H1 (cell line): ENCODE data around the gene PARP15. TPM values are rescaled to one million over a fixed set of nuclear protein-coding genes. Genes with fewer than 3 reads are reported as not detected.

Experiments
- CBX8 ChIP-seq: fragments of 300-800, 300-1000 bp; sonication (generic); IDR thresholded peaks from 2 replicates; pipeline ENCODE4 v1.7.1; 2016; ENCODE audit warnings: low read depth, low read length, borderline replicate concordance
- CREB1 ChIP-seq: IDR thresholded peaks from 2 replicates; pipeline ENCODE4 v1.6.1; 2012; ENCODE audit warnings: inconsistent platforms
- GABPA ChIP-seq: IDR thresholded peaks from 2 replicates; pipeline ENCODE4 v1.6.1; 2011; ENCODE audit warnings: mild to moderate bottlenecking, low read length, moderate library complexity, borderline replicate concordance; ENCODE audit not compliant: insufficient read depth
- HDAC6 ChIP-seq: IDR thresholded peaks from one replicate; pipeline ENCODE4 v1.7.1; 2012; ENCODE audit warnings: low read depth, mild to moderate bottlenecking, inconsistent platforms, low read length, moderate library complexity
- KDM1A ChIP-seq: fragments of 200-600, 300-600 bp; sonication (generic); IDR thresholded peaks from 2 replicates; pipeline ENCODE4 v1.7.1; 2016; ENCODE audit warnings: mild to moderate bottlenecking, low read length, borderline replicate concordance
- NANOG ChIP-seq: IDR thresholded peaks from 2 replicates; pipeline ENCODE4 v1.6.1; 2011; ENCODE audit warnings: low read length, low read depth, mild to moderate bottlenecking, inconsistent platforms; ENCODE audit not compliant: insufficient read depth, poor library complexity, severe bottlenecking
- SIX5 ChIP-seq: IDR thresholded peaks from 2 replicates; pipeline ENCODE4 v1.6.1; 2011; ENCODE audit warnings: mild to moderate bottlenecking, low read depth, low read length
- SP1 ChIP-seq: IDR thresholded peaks from 2 replicates; pipeline ENCODE4 v1.6.1; 2011; ENCODE audit warnings: low read depth, low read length
- TAF1 ChIP-seq: IDR thresholded peaks from 2 replicates; pipeline ENCODE4 v1.6.1; 2011; ENCODE audit warnings: mild to moderate bottlenecking, low read depth, low read length
- TEAD4 ChIP-seq: IDR thresholded peaks from 2 replicates; pipeline ENCODE4 v1.6.1; 2012; ENCODE audit warnings: low read depth, low read length, inconsistent platforms, mixed read lengths
- polyA plus RNA-seq, 7 experiments: library from polyadenylated mRNA; depleted of rRNA in 3 of 7; stranded (reverse) in 5 of 7; unstranded in 2 of 7; fragments of >200 nt in 5 of 7; fragments of 200-250 nt in 2 of 7; gene quantifications; 1 replicate in 5 of 7; 2 replicates in 1 of 7; 4 replicates in 1 of 7; pipeline versions ENCODE4 v1.2.1 to v1.2.3, GENCODE V29; 2011 to 2013; ENCODE audit warnings: missing spikeins in 2 of 7, mixed read lengths in 2 of 7
- total RNA-seq: library from RNA; stranded (reverse); fragmentation: NEBNext Ultra II Directional; extraction: Animal tissue kit (Norgen Biotek cat#: 25700); gene quantifications from 2 replicates; pipeline ENCODE4 v1.2.1, GENCODE V29; 2021
- TF ChIP-seq, protein P1 (sequence below): fragments of 300-600 bp; sonication (generic); IDR thresholded peaks from 2 replicates; pipeline ENCODE4 v1.7.1; 2012; ENCODE audit warnings: low read length, moderate library complexity, mild to moderate bottlenecking, inconsistent platforms; ENCODE audit not compliant: insufficient replicate concordance
- TF ChIP-seq, protein P2 (sequence below): IDR thresholded peaks from 2 replicates; pipeline ENCODE4 v1.6.1; 2012; ENCODE audit warnings: inconsistent platforms

The PARP15 gene
- total and polyA plus RNA-seq, 2 of the 8 experiments (the other 6 are each of a cell fraction or from before 2014, with no cell fraction given), result 0.37 to 0.45 TPM

DNA sequence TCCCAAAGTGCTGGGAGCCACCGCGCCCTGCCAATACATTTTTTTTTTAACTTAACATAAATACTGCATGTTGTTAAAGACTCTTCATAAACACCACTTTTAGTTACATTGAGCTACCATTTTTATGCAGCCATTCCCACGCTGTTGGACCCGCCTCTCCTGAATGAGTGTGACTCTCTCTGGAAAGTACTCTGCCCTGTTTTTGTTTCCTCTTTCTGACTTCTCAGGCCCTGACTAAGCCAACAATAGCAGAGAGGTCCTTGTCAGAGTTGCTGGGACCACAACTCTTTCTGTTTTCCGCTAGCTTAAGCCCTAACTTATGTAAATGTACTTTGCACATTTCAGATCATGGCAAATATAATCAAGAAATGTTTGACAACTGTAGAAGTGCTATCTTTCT lies 35.2 kb downstream of the PARP15 start (continued):
- TF ChIP-seq, protein P1, sequence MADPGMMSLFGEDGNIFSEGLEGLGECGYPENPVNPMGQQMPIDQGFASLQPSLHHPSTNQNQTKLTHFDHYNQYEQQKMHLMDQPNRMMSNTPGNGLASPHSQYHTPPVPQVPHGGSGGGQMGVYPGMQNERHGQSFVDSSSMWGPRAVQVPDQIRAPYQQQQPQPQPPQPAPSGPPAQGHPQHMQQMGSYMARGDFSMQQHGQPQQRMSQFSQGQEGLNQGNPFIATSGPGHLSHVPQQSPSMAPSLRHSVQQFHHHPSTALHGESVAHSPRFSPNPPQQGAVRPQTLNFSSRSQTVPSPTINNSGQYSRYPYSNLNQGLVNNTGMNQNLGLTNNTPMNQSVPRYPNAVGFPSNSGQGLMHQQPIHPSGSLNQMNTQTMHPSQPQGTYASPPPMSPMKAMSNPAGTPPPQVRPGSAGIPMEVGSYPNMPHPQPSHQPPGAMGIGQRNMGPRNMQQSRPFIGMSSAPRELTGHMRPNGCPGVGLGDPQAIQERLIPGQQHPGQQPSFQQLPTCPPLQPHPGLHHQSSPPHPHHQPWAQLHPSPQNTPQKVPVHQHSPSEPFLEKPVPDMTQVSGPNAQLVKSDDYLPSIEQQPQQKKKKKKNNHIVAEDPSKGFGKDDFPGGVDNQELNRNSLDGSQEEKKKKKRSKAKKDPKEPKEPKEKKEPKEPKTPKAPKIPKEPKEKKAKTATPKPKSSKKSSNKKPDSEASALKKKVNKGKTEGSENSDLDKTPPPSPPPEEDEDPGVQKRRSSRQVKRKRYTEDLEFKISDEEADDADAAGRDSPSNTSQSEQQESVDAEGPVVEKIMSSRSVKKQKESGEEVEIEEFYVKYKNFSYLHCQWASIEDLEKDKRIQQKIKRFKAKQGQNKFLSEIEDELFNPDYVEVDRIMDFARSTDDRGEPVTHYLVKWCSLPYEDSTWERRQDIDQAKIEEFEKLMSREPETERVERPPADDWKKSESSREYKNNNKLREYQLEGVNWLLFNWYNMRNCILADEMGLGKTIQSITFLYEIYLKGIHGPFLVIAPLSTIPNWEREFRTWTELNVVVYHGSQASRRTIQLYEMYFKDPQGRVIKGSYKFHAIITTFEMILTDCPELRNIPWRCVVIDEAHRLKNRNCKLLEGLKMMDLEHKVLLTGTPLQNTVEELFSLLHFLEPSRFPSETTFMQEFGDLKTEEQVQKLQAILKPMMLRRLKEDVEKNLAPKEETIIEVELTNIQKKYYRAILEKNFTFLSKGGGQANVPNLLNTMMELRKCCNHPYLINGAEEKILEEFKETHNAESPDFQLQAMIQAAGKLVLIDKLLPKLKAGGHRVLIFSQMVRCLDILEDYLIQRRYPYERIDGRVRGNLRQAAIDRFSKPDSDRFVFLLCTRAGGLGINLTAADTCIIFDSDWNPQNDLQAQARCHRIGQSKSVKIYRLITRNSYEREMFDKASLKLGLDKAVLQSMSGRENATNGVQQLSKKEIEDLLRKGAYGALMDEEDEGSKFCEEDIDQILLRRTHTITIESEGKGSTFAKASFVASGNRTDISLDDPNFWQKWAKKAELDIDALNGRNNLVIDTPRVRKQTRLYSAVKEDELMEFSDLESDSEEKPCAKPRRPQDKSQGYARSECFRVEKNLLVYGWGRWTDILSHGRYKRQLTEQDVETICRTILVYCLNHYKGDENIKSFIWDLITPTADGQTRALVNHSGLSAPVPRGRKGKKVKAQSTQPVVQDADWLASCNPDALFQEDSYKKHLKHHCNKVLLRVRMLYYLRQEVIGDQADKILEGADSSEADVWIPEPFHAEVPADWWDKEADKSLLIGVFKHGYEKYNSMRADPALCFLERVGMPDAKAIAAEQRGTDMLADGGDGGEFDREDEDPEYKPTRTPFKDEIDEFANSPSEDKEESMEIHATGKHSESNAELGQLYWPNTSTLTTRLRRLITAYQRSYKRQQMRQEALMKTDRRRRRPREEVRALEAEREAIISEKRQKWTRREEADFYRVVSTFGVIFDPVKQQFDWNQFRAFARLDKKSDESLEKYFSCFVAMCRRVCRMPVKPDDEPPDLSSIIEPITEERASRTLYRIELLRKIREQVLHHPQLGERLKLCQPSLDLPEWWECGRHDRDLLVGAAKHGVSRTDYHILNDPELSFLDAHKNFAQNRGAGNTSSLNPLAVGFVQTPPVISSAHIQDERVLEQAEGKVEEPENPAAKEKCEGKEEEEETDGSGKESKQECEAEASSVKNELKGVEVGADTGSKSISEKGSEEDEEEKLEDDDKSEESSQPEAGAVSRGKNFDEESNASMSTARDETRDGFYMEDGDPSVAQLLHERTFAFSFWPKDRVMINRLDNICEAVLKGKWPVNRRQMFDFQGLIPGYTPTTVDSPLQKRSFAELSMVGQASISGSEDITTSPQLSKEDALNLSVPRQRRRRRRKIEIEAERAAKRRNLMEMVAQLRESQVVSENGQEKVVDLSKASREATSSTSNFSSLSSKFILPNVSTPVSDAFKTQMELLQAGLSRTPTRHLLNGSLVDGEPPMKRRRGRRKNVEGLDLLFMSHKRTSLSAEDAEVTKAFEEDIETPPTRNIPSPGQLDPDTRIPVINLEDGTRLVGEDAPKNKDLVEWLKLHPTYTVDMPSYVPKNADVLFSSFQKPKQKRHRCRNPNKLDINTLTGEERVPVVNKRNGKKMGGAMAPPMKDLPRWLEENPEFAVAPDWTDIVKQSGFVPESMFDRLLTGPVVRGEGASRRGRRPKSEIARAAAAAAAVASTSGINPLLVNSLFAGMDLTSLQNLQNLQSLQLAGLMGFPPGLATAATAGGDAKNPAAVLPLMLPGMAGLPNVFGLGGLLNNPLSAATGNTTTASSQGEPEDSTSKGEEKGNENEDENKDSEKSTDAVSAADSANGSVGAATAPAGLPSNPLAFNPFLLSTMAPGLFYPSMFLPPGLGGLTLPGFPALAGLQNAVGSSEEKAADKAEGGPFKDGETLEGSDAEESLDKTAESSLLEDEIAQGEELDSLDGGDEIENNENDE, result no peak
- TF ChIP-seq SIX5, result no peak
- no peak for TF ChIP-seq TAF1
- TF ChIP-seq GABPA, result no peak
- TF ChIP-seq TEAD4, result no peak
- no peak for TF ChIP-seq CBX8
- TF ChIP-seq CREB1, result no peak
- TF ChIP-seq NANOG, result no peak
- TF ChIP-seq HDAC6, result no peak
- TF ChIP-seq SP1, result no peak
- no peak for TF ChIP-seq KDM1A
- TF ChIP-seq, protein P2, sequence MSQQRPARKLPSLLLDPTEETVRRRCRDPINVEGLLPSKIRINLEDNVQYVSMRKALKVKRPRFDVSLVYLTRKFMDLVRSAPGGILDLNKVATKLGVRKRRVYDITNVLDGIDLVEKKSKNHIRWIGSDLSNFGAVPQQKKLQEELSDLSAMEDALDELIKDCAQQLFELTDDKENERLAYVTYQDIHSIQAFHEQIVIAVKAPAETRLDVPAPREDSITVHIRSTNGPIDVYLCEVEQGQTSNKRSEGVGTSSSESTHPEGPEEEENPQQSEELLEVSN, result no peak
